Activated T-helper 2 cell treated with anti-CD3 and anti-CD28 coated beads, Interferon-gamma antibody, Interleukin-2, Interleukin-4, amounts not matched to agents 10 μg/mL and 5 μg/mL and 100 μg/mL, durations not matched to agents 14 hours and 24 hours and 36 hours (primary cell): Measurements from ENCODE around the gene RCBTB2. TPM values are rescaled to one million over a fixed set of nuclear protein-coding genes. Genes with fewer than 3 reads are reported as not detected.

Source experiments
- DNase-seq: peaks from one replicate; pipeline ENCODE4 v3.0.0; 2021; ENCODE audit warnings: low spot score
- H3K27ac Mint-ChIP-seq: one replicate; pipeline ENCODE4 v1.8.0; 2021; ENCODE audit warnings: mixed read lengths
- H3K27me3 Mint-ChIP-seq: one replicate; pipeline ENCODE4 v1.8.0; 2021; ENCODE audit warnings: low read depth, mixed read lengths
- H3K36me3 Mint-ChIP-seq: one replicate; pipeline ENCODE4 v1.8.0; 2021; ENCODE audit warnings: low read depth, mixed read lengths
- H3K4me1 Mint-ChIP-seq: one replicate; pipeline ENCODE4 v1.8.0; 2021; ENCODE audit warnings: low read depth, mixed read lengths
- H3K4me3 Mint-ChIP-seq: one replicate; pipeline ENCODE4 v1.8.0; 2021; ENCODE audit warnings: low read depth, mild to moderate bottlenecking, moderate library complexity, mixed read lengths
- H3K9me3 Mint-ChIP-seq: one replicate; pipeline ENCODE4 v1.8.0; 2021; ENCODE audit warnings: mixed read lengths
- intact Hi-C: fragments of 100-400 bp; cut with micrococcal nuclease; formaldehyde crosslinking; loops from one replicate; pipeline ENCODE4 v1.15.1; 2023
- total RNA-seq: library from RNA; stranded (reverse); gene quantifications from 2 replicates; pipeline ENCODE4 v1.2.3, GENCODE V29; 2022

The RCBTB2 gene
- total RNA-seq, 1 donor from 2014 or later = 3.4 TPM

- H3K4me3 Mint-ChIP-seq = no peak overlapping the region
- peaks cover 33% of the 10 kb centered on the region for H3K4me1 Mint-ChIP-seq
- no peak for DNase-seq
- H3K36me3 Mint-ChIP-seq = peaks cover 9% of the 10 kb centered on the region
- no peak overlapping the region for H3K27ac Mint-ChIP-seq
- intact Hi-C loops = no loop called here
- peaks cover 47% of the 10 kb centered on the region for H3K27me3 Mint-ChIP-seq
- H3K9me3 Mint-ChIP-seq = no peaks in the 10 kb centered on the region
These were observed 38.4 kb upstream of the RCBTB2 start for GRCh38 chr13:48571126-48571913.

- peaks cover 47% of the 10 kb centered on the region for H3K27me3 Mint-ChIP-seq
- H3K36me3 Mint-ChIP-seq = peaks cover 10% of the 10 kb centered on the region
- no peak for DNase-seq
- H3K4me1 Mint-ChIP-seq = peaks cover 29% of the 10 kb centered on the region
- H3K4me3 Mint-ChIP-seq = no peak overlapping the region
- intact Hi-C loops = no loop called here
- H3K9me3 Mint-ChIP-seq = no peaks in the 10 kb centered on the region
- H3K27ac Mint-ChIP-seq = no peak overlapping the region
These were observed 37.4 kb upstream of the RCBTB2 start for GRCh38 chr13:48570216-48570828.

DNA sequence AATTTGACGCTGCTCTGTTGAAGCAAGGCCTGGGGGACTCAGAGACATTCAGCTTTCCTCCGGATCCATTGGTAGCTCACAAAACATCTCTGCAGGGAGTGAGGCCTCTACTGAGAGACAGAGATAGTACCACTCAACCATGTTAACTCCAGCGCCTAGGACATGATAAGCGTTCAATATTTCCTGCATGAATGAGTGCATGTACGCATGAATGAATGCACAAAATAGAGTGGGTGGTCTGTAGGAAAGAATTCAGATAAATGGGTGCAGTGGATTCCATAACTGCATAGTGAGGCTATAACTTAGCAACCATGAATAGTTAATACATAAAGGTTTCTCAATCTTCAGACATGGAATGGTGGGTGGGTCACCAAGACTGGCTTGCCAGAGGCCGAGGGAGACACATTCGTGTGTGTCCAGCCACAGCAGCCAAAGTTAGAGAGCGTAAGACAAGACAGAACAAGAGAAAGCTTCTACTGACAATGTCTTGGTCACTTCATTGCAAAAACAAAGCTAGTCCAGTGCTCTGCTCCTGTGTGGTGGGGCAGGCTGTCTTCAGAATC is 36.3 kb upstream of the RCBTB2 start:
- intact Hi-C loops = no loop called here
- no peak for DNase-seq
- no peaks in the 10 kb centered on the region for H3K9me3 Mint-ChIP-seq
- peaks cover 11% of the 10 kb centered on the region for H3K36me3 Mint-ChIP-seq
- peaks cover 31% of the 10 kb centered on the region for H3K4me1 Mint-ChIP-seq
- H3K27ac Mint-ChIP-seq = no peak overlapping the region
- no peak overlapping the region for H3K4me3 Mint-ChIP-seq
- peaks cover 55% of the 10 kb centered on the region for H3K27me3 Mint-ChIP-seq

DNA sequence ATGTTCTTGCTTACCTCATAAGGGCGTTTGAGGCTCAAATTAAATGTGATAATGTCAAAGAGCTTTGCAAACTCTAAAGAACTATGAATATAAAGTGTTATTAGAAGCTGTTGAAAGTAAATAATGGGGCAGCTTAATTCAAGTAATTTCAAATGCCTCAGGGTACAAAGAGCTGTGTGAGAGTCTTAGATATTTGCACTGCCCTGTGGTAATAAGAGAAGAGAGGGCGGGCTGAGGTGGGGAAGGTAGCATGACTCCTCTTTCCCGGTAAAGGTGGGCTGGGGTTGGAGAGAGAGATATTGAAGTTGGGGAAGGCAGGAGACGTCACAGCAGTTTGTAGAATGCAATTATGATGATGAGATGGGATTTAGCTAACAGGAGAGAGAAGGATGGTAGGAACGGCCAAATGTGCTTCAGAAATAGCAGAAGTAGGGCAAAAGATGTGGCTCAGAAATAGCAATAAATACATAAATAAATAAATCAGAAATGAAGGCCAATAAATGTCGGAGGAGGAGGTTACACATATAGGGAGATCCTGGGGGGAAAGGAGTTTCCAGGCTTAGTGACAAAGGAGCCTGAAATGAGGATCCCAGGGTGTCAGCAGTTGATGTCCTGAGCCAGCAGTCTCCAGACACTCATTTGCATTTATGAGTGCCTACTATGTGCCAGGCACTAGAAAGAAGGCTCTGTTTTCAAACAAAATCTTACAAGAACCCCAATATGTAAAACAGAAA is 35.7 kb upstream of the RCBTB2 start:
- Mint-ChIP-seq H3K4me3 (no peak overlapping the region), H3K27me3 (peaks cover 56% of the 10 kb centered on the region), H3K4me1 (peaks cover 31% of the 10 kb centered on the region), H3K36me3 (peaks cover 11% of the 10 kb centered on the region), H3K27ac (no peak overlapping the region), H3K9me3 (no peaks in the 10 kb centered on the region)
- intact Hi-C loops = no loop called here
- no peak for DNase-seq

- Mint-ChIP-seq H3K4me1 (peaks cover 33% of the 10 kb centered on the region), H3K9me3 (no peaks in the 10 kb centered on the region), H3K27ac (no peak overlapping the region), H3K4me3 (no peak overlapping the region), H3K36me3 (peaks cover 9% of the 10 kb centered on the region), H3K27me3 (peaks cover 53% of the 10 kb centered on the region)
- DNase-seq = no peak
- intact Hi-C loops = no loop called here
These were observed 34.9 kb upstream of the RCBTB2 start for GRCh38 chr13:48567515-48568369.

- intact Hi-C loops = loop anchor here (5.0 kb wide), 1 partner anchor 332 kb away; the partner anchor contains the start of gene ITM2B
- Mint-ChIP-seq H3K36me3 (peaks cover 21% of the 10 kb centered on the region), H3K4me3 (no peak overlapping the region)
These were observed 31.2 kb upstream of the RCBTB2 start for GRCh38 chr13:48564056-48564455.

DNA sequence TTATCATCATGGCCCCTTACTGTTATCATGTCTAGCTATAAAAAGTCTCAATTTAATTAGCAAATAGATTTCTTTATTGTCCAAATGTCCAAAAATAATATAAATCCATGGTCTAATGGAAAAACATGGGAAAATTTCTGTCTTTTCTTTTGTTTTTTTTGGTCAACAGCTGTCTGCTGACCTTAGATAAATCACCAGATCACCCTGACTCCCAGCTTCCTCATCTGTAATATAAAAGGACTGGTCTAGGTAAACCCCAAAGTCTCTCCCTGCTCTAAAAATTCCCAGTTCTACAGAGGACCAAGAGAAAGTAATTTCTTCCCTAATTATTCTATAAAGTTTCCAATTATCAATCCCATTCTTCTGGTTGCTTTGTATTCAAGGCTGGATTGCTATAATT is 30.7 kb upstream of the RCBTB2 start:
- no peak for DNase-seq
- H3K9me3 Mint-ChIP-seq = peaks cover 16% of the 10 kb centered on the region
- peaks cover 49% of the 10 kb centered on the region for H3K27me3 Mint-ChIP-seq
- H3K36me3 Mint-ChIP-seq = peaks cover 26% of the 10 kb centered on the region
- no peak overlapping the region for H3K4me3 Mint-ChIP-seq
- H3K4me1 Mint-ChIP-seq = peaks cover 54% of the 10 kb centered on the region
- H3K27ac Mint-ChIP-seq = no peak overlapping the region
- intact Hi-C loops = loop anchor here (2.0 to 5.0 kb wide), 3 partner anchors 31 to 331 kb away; partner anchors contain the start of genes ITM2B and RCBTB2

More at GRCh38 chr13:48564056-48564455, 31.2 kb upstream of the RCBTB2 start:
- no peak for DNase-seq
- Mint-ChIP-seq H3K4me1 (peaks cover 52% of the 10 kb centered on the region), H3K27me3 (peaks cover 48% of the 10 kb centered on the region), H3K9me3 (peaks cover 13% of the 10 kb centered on the region), H3K27ac (no peak overlapping the region)

DNA sequence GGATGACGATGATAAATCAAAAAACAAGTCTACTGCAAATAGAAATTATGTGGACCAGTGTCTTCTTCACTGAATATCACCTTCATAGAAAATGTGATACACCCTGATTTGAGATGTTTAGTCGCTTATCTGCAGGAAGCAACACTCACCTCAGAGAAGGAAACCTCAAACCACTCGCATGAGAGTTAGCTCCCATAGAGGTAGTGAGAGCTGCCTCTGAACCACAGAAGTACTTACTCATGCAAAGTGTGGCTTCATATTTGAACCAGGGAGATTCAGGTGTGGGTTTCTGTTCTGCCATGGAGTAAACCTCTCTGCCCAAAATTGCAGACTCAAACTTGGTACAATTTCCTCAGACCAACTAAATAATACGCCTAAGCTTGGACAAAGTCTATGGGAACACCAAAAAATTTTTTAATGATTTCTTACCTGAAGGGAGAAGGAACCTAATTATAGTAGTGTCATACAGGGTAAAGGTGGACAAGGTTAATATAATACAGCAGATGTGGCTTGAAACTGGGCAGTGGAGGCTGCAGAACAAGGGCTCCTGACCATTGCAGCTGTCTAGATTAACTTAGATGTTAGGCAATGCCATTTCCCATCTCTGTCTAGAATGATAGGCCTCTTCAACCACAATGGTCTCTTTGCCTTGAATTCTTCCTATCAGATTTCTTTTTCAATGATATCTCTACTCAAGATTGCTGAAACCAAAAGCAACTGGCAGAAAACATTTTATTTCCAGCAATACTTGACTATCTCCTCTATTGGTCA is 29.6 kb upstream of the RCBTB2 start:
- peaks cover 35% of the 10 kb centered on the region for H3K36me3 Mint-ChIP-seq
- DNase-seq = peak; percentile 78
- peak overlapping the region; percentile 36 for H3K27ac Mint-ChIP-seq
- peaks cover 46% of the 10 kb centered on the region for H3K27me3 Mint-ChIP-seq
- H3K4me1 Mint-ChIP-seq = peaks cover 57% of the 10 kb centered on the region
- peaks cover 27% of the 10 kb centered on the region for H3K9me3 Mint-ChIP-seq
- intact Hi-C loops = loop anchor here (1.0 to 5.0 kb wide), 7 partner anchors 30 to 330 kb away; partner anchors contain the start of genes ITM2B and RCBTB2
- peak overlapping the region; percentile 46 for H3K4me3 Mint-ChIP-seq

DNA sequence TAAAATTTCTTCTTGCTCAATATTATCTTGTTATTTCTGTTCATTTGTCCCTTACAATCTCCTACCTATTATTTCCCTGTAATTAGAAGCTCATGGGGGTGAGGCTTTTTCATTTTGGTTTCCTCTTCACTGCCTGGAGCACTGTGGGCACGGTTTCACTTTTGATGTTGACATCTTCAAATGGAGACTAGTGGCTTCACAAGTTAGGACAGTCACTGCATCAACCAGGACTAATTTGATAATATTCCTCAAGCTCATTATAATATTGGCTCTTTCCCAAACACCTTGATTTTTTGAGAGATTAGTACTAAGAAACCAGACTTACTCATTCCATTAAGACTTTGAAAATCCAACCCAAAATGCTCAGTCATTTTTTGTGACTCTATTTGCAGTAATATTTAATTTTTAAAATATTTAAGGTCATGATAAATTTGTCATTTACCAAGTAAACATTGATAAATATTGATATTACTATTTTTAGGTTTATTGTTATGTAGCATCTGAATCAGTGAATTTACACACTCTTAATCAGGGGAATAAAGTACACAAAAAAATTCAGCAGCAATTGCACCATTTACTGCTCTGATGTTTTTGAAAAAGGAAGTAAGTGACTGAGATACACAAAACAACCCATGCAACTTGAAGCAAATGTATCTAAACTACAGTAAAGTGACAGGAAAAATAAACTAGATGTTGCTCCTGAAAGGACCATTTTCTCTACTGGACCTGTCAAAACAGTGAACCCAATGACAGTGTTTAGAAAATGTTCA is 28.8 kb upstream of the RCBTB2 start:
- intact Hi-C loops = loop anchor here (1.0 to 5.0 kb wide), 7 partner anchors 29 to 329 kb away; partner anchors contain the start of genes ITM2B and RCBTB2
- H3K27me3 Mint-ChIP-seq = peaks cover 43% of the 10 kb centered on the region
- no peak overlapping the region for H3K27ac Mint-ChIP-seq

GRCh38 chr13:48560657-48561337 is 27.9 kb upstream of the RCBTB2 start:
- intact Hi-C loops = loop anchor here (5.0 kb wide), 1 partner anchor 328 kb away; the partner anchor contains the start of gene ITM2B
- H3K27ac Mint-ChIP-seq = no peak overlapping the region
- H3K27me3 Mint-ChIP-seq = peaks cover 46% of the 10 kb centered on the region
- H3K4me3 Mint-ChIP-seq = no peak overlapping the region
- peaks cover 43% of the 10 kb centered on the region for H3K9me3 Mint-ChIP-seq
- peaks cover 57% of the 10 kb centered on the region for H3K4me1 Mint-ChIP-seq
- peaks cover 41% of the 10 kb centered on the region for H3K36me3 Mint-ChIP-seq
- no peak for DNase-seq

More for the DNA sequence above, 28.8 kb upstream of the RCBTB2 start:
- no peak for DNase-seq
- Mint-ChIP-seq H3K9me3 (peaks cover 35% of the 10 kb centered on the region), H3K4me3 (no peak overlapping the region), H3K4me1 (peaks cover 57% of the 10 kb centered on the region), H3K36me3 (peaks cover 34% of the 10 kb centered on the region)
